Chondrocyte (in vitro differentiated cells): ENCODE data around the gene SPATA18. TPM values are rescaled to one million over a fixed set of nuclear protein-coding genes. Genes with fewer than 3 reads are reported as not detected.

Source experiments
- DNase-seq: peaks from one replicate; pipeline ENCODE4 v3.0.0; 2021; ENCODE audit warnings: mixed read lengths, low spot score
- H3K27ac Mint-ChIP-seq: one replicate; pipeline ENCODE4 v1.8.0; 2021; ENCODE audit warnings: mild to moderate bottlenecking, moderate library complexity, mixed read lengths; ENCODE audit not compliant: unreplicated experiment
- H3K27me3 Mint-ChIP-seq: 2 replicates; pipeline ENCODE4 v1.8.0; 2021; ENCODE audit warnings: low read depth, mixed read lengths
- H3K36me3 Mint-ChIP-seq: 2 replicates; pipeline ENCODE4 v1.8.0; 2021; ENCODE audit warnings: low read depth, mixed read lengths
- H3K4me1 Mint-ChIP-seq: 2 replicates; pipeline ENCODE4 v1.8.0; 2021; ENCODE audit warnings: low read depth, mild to moderate bottlenecking, mixed read lengths
- H3K4me3 Mint-ChIP-seq: one replicate; pipeline ENCODE4 v1.8.0; 2021; ENCODE audit warnings: mild to moderate bottlenecking, moderate library complexity, mixed read lengths; ENCODE audit not compliant: unreplicated experiment
- H3K9me3 Mint-ChIP-seq: 2 replicates; pipeline ENCODE4 v1.8.0; 2021; ENCODE audit warnings: low read depth, mixed read lengths
- CTCF ChIP-seq: fragments of 200-600 bp; sonication (generic); IDR thresholded peaks from 2 replicates; pipeline ENCODE4 v1.5.0; 2021; ENCODE audit warnings: antibody characterized with exemption, mild to moderate bottlenecking, moderate library complexity
- total RNA-seq: library from RNA; stranded (reverse); gene quantifications from 3 replicates; pipeline ENCODE4 v1.2.1, GENCODE V29; 2021

The SPATA18 gene
- total RNA-seq, 1 donor from 2014 or later, result 18.7 TPM

- TF ChIP-seq CTCF, result no peak
- Mint-ChIP-seq H3K4me3 (peak overlapping the region; percentile 88), H3K9me3 (no peaks in the 10 kb centered on the region), H3K27ac (peak overlapping the region; percentile 75), H3K36me3 (peaks cover 5% of the 10 kb centered on the region), H3K27me3 (peaks cover 8% of the 10 kb centered on the region), H3K4me1 (peaks cover 38% of the 10 kb centered on the region)
- DNase-seq, result no peak
These were observed 14.1 kb upstream of the SPATA18 start for GRCh38 chr4:52036886-52037530.

- no peak for TF ChIP-seq CTCF
- H3K9me3 Mint-ChIP-seq, result no peaks in the 10 kb centered on the region
These were observed 13.4 kb upstream of the SPATA18 start for GRCh38 chr4:52037689-52038102.

GRCh38 chr4:52038103-52038912 lies 12.8 kb upstream of the SPATA18 start, which contains the start of gene SGCB:
TSS of gene SGCB (minus strand) at chr4:52038299. CDS start at chr4:52038259, 40 bp downstream.
- peaks cover 13% of the 10 kb centered on the region for H3K27me3 Mint-ChIP-seq
- TF ChIP-seq CTCF, result no peak
- peak within 1 kb of the TSS; percentile 88 for H3K4me3 Mint-ChIP-seq
- H3K36me3 Mint-ChIP-seq, result peaks cover 2% of the 10 kb centered on the region
- H3K27ac Mint-ChIP-seq, result peak within 1 kb of the TSS; percentile 83
- peaks cover 38% of the 10 kb centered on the region for H3K4me1 Mint-ChIP-seq
- peak; percentile 93 for DNase-seq
- no peaks in the 10 kb centered on the region for H3K9me3 Mint-ChIP-seq

More at GRCh38 chr4:52037689-52038102, 13.4 kb upstream of the SPATA18 start:
- Mint-ChIP-seq H3K27ac (peak overlapping the region; percentile 75), H3K4me1 (peaks cover 38% of the 10 kb centered on the region), H3K4me3 (peak overlapping the region; percentile 88), H3K27me3 (peaks cover 13% of the 10 kb centered on the region), H3K36me3 (peaks cover 2% of the 10 kb centered on the region)
- DNase-seq, result no peak

- Mint-ChIP-seq H3K27ac (no peak overlapping the region), H3K4me3 (no peak overlapping the region), H3K27me3 (peaks cover 20% of the 10 kb centered on the region), H3K4me1 (no peaks in the 10 kb centered on the region), H3K9me3 (no peaks in the 10 kb centered on the region), H3K36me3 (no peaks in the 10 kb centered on the region)
- no peak for TF ChIP-seq CTCF
- DNase-seq, result no peak
These were observed 6.1 kb upstream of the SPATA18 start for GRCh38 chr4:52045028-52045427.

GRCh38 chr4:52049266-52049665 lies 1.8 kb upstream of the SPATA18 start:
- Mint-ChIP-seq H3K36me3 (peaks cover 4% of the 10 kb centered on the region), H3K9me3 (no peaks in the 10 kb centered on the region), H3K4me3 (no peak overlapping the region), H3K4me1 (peaks cover 24% of the 10 kb centered on the region), H3K27ac (no peak overlapping the region), H3K27me3 (peaks cover 7% of the 10 kb centered on the region)
- DNase-seq, result no peak
- TF ChIP-seq CTCF, result no peak
